Transverse colon (tissue), 4 donors: Measurements from ENCODE around the gene MTERF4. TPM values are rescaled to one million over a fixed set of nuclear protein-coding genes. Genes with fewer than 3 reads are reported as not detected.

Experiments
- DNase-seq: peaks from one replicate; pipeline ENCODE4 v3.0.0-alpha.2; 2019
- H3K27ac ChIP-seq, 4 donors: fragments of 200-600 bp; sonication (generic); 2 replicates each; pipeline ENCODE4 v1.5.1; 2016 to 2018; ENCODE audit warnings: inconsistent platforms in 4 of 4
- H3K27me3 ChIP-seq: fragments of 200-600 bp; sonication (generic); 2 replicates; pipeline ENCODE4 v1.5.1; 2017; ENCODE audit warnings: inconsistent platforms
- H3K36me3 ChIP-seq, 4 donors: fragments of 200-600 bp; sonication (generic); 2 replicates each; pipeline ENCODE4 v1.5.1; 2017 to 2019; ENCODE audit warnings: inconsistent platforms in 4 of 4
- H3K4me1 ChIP-seq, 4 donors: fragments of 200-600 bp; sonication (generic); 2 replicates each; pipeline ENCODE4 v1.5.1; 2017 to 2020; ENCODE audit warnings: inconsistent platforms in 4 of 4
- H3K4me3 ChIP-seq, 4 donors: fragments of 200-600 bp; sonication (generic); 1 replicate in 1 of 4; 2 replicates in 3 of 4; pipeline versions ENCODE4 v1.5.1 to v1.6.1; 2017 to 2019; ENCODE audit warnings: inconsistent platforms in 4 of 4
- H3K9me3 ChIP-seq, 2 donors: fragments of 200-600 bp; sonication (generic); 2 replicates each; pipeline ENCODE4 v1.5.1; 2017 to 2019; ENCODE audit warnings: inconsistent platforms in 2 of 2
- CTCF ChIP-seq, 5 experiments: fragments of 200-600 bp in 3 of 5; fragments of 450-650 bp in 2 of 5; sonication (generic) in 3 of 5; IDR thresholded peaks; 1 replicate in 2 of 5; 2 replicates in 3 of 5; pipeline ENCODE4 v1.5.1; 2016 to 2017; ENCODE audit warnings: antibody characterized with exemption in 5 of 5, inconsistent platforms in 3 of 5, mild to moderate bottlenecking in 2 of 5, moderate library complexity in 1 of 5
- EP300 ChIP-seq: sonication (generic); formaldehyde crosslinking; IDR thresholded peaks from one replicate; pipeline ENCODE4 v1.6.1; 2017; ENCODE audit warnings: antibody characterized with exemption, low read depth
- POLR2A ChIP-seq: fragments of 450-650 bp; IDR thresholded peaks from one replicate; pipeline ENCODE4 v1.6.1; 2016; ENCODE audit warnings: antibody characterized with exemption, mild to moderate bottlenecking, moderate library complexity
- POLR2AphosphoS5 ChIP-seq, 3 donors: sonication (generic); formaldehyde crosslinking; IDR thresholded peaks; one replicate each; pipeline ENCODE4 v1.6.1; 2016; ENCODE audit warnings: antibody characterized with exemption in 3 of 3
- WGBS, 2 donors: methylation state at CpG; one replicate each; pipeline ENCODE4 v1.1.5; 2018; ENCODE audit warnings: low coverage in 1 of 2; 5-methylcytosine and 5-hydroxymethylcytosine counted together
- in situ Hi-C, 4 donors: fragments of 200-750 bp; cut with MboI; loops; one replicate each; pipeline versions ENCODE4 v1.15.0 to v1.15.1; 2017; ENCODE audit warnings: low sequenced_read_pairs in 3 of 4, low pct_ligation_motif_present in 1 of 4, low pct_unique_long_range_greater_than_20kb in 1 of 4
- intact Hi-C: fragments of 100-400 bp; cut with DNase I; formaldehyde crosslinking; loops from one replicate; pipeline ENCODE4 v1.15.1; 2023; ENCODE audit warnings: low total_unique reads
- total RNA-seq, 4 donors: library from RNA; depleted of rRNA; stranded (reverse); fragments of >200 nt; gene quantifications; one replicate each; pipeline ENCODE4 v1.1.0, GENCODE V29; 2016

Gene MTERF4
- total RNA-seq, 4 donors from 2014 or later = 25.4 to 161 (median 34.3) TPM

- no peak overlapping the region for H3K27ac ChIP-seq
- no peak for DNase-seq
- H3K4me1 ChIP-seq = no peaks in the 10 kb centered on the region
- in situ Hi-C loops = no loop called here
- H3K4me3 ChIP-seq = no peak overlapping the region
- WGBS, 2 donors = 87% methylated on average over 24 of the region's 25 CpGs; no CpG with 5 or more reads in 1 of the 2 donors
- no peak for TF ChIP-seq POLR2AphosphoS5 (IDR thresholded peaks at IDR 0.05)
- TF ChIP-seq POLR2A = no peak
- TF ChIP-seq EP300 = no peak
- peaks cover 0 to 8% (median 0%) of the 10 kb centered on the region in 4 donors for H3K36me3 ChIP-seq
- H3K27me3 ChIP-seq = no peaks in the 10 kb centered on the region
- intact Hi-C loops = no loop called here
- H3K9me3 ChIP-seq = no peaks in the 10 kb centered on the region
Observed at GRCh38 chr2:241071677-241072111, 30.4 kb downstream of the MTERF4 start.

GRCh38 chr2:241070811-241071676 is 31.0 kb downstream of the MTERF4 start:
- in situ Hi-C loops (no loop called here), intact Hi-C loops (no loop called here)
- TF ChIP-seq EP300 (no peak), POLR2AphosphoS5 (IDR thresholded peaks at IDR 0.05) (no peak), CTCF (IDR thresholded peaks at IDR 0.05) (no peak), POLR2A (no peak)
- DNase-seq = no peak
- Histone ChIP-seq H3K4me1 (no peaks in the 10 kb centered on the region), H3K4me3 (no peak overlapping the region), H3K27me3 (no peaks in the 10 kb centered on the region), H3K36me3 (peaks cover 0 to 8% (median 0%) of the 10 kb centered on the region in 4 donors), H3K9me3 (no peaks in the 10 kb centered on the region), H3K27ac (no peak overlapping the region)
- 82 to 96% methylated on average over 5 to 25 of the region's 31 CpGs for WGBS, 2 donors

GRCh38 chr2:241070361-241070760 is 31.7 kb downstream of the MTERF4 start:
- 89 to 100% methylated on average over 2 to 13 of the region's 13 CpGs for WGBS, 2 donors
- Histone ChIP-seq H3K9me3 (no peaks in the 10 kb centered on the region), H3K36me3 (peaks cover 0 to 2% (median 0%) of the 10 kb centered on the region in 4 donors), H3K4me3 (no peak overlapping the region), H3K27ac (no peak overlapping the region), H3K4me1 (no peaks in the 10 kb centered on the region), H3K27me3 (no peaks in the 10 kb centered on the region)
- DNase-seq = no peak
- in situ Hi-C loops (no loop called here), intact Hi-C loops (no loop called here)
- TF ChIP-seq EP300 = no peak
- no peak for TF ChIP-seq POLR2AphosphoS5 (IDR thresholded peaks at IDR 0.05)
- TF ChIP-seq CTCF (IDR thresholded peaks at IDR 0.05) = no peak
- TF ChIP-seq POLR2A = no peak

- DNase-seq = no peak
- in situ Hi-C loops = no loop called here
Observed at GRCh38 chr2:241069821-241070281, 32.2 kb downstream of the MTERF4 start.

More at GRCh38 chr2:241069821-241070281, 32.2 kb downstream of the MTERF4 start:
- intact Hi-C loops = no loop called here
- no peak for TF ChIP-seq POLR2AphosphoS5 (IDR thresholded peaks at IDR 0.05)
- TF ChIP-seq EP300 = no peak
- no peak for TF ChIP-seq POLR2A
- no peak for TF ChIP-seq CTCF (IDR thresholded peaks at IDR 0.05)
- Histone ChIP-seq H3K36me3 (no peaks in the 10 kb centered on the region), H3K4me3 (no peak overlapping the region), H3K27ac (no peak overlapping the region), H3K9me3 (no peaks in the 10 kb centered on the region), H3K4me1 (no peaks in the 10 kb centered on the region), H3K27me3 (no peaks in the 10 kb centered on the region)
- 73% methylated on average over 23 of the region's 26 CpGs; no CpG with 5 or more reads in 1 of the 2 donors for WGBS, 2 donors
